KBM-7 (cell line): Measurements from ENCODE around the gene TM9SF1.

Source experiments
- DNase-seq: peaks from one replicate; pipeline ENCODE4 v3.0.0-alpha.2; 2015
- in situ Hi-C: fragments of 300-500 bp; cut with MboI; formaldehyde crosslinking; loops from 2 replicates; pipeline ENCODE4 v1.14.3; 2020; ENCODE audit warnings: low sequenced_read_pairs, low pct_unique_long_range_greater_than_20kb, mixed read lengths

TM9SF1 gene

DNA sequence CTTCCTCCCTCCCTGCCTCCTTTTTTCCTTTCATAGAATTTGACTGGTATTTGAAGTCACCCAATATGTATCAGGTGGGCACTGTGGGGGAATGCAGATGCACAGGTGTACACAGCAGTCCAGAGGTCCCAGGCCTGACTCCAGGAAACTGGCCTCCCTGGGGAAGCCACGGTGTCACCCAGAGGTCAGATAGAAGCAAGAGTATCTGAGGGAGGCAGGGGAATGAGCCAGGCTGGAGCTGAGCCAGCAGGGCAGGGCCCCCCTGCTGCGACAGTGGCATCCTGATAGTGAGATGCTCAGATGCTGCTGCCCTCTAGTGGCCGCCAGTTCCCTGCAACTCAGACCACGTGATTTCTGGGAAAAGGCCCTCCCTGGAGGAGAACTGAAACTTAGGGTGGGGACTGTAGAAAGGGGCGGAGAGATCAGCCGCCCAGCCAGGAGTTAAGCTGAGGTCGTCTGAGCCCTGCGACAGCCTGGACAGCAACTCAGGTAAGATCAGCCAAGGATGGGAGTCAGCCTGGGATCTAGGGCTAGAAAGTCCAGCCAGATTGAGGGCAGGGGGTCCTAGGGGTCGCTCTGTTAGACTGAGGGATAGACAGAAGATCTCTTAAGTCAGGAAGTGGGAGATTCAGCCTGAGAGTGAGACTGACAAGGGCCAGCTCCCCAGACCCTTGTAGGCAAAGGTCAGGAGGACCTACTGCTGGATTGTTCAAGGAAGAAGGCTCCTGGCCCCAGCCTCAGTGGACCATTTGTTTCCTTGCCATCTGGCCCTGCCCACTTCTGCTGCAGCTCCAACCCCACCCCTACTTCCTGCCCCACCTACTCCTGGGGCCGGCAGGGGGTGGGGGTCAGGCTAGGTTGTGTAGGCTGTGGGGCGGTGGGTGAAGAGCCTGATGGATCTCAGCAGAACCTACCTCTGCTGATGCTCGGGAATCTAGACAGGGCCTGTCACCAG is 34.1 kb downstream of the TM9SF1 start, which contains the start of gene IRF9:
IRF9 (plus strand) TSS at position 416 of the 955 bp plus-strand sequence. CDS start 880 bp downstream, outside the sequence.
- in situ Hi-C loops = no loop called here
- DNase-seq = peak; percentile 99

DNA sequence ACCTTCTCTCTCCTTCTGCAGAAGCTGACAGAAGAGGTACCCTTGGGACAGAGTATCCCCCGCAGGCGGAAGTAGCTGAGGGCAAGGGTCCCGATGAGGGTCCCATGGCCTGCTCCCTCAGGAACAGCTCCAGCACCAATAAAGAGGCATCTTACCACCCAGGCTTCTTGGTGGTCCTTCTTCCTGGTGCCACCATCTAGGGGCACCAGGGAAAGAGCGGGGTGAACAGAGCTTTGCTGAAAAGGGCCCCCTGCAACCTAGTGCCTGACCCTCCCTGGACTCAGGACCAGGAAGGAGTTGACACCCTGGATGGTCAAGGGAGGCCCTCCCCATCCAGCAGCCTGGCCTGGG is 34.8 kb downstream of the TM9SF1 start:
- no peak for DNase-seq

DNA sequence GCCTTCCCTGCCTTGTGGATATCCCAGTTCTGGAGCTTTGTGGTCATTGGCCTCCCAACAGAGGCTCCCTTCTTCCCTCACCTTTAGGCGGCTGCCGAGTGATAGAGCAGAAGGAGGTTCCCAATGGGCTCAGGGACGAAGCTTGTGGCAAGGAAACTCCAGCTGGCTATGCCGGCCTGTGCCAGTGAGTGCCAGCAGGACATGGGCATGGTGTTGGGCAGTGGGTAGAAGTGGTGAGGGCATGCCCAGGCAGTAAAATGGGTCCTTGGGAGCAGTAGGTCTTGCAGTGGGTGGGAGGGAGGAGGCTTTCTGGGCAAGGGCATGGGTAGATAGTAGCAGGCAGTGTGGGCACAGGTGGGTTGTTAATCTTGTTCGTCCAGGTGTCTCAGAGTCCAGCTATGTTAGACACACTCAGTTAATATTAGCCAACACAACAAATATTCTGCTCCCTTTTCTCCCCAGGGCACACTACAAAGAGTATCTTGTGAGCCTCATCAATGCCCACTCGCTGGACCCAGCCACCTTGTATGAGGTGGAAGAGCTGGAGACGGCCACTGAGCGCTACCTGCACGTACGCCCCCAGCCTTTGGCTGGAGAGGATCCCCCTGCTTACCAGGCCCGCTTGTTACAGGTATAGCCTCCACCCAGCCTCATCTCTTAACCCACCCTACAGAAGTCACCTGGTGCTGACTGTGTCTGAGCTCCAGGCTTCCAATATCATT is 35.3 kb downstream of the TM9SF1 start:
- in situ Hi-C loops = no loop called here
- no peak for DNase-seq

More for the DNA sequence above, 34.8 kb downstream of the TM9SF1 start:
- in situ Hi-C loops = no loop called here

DNA sequence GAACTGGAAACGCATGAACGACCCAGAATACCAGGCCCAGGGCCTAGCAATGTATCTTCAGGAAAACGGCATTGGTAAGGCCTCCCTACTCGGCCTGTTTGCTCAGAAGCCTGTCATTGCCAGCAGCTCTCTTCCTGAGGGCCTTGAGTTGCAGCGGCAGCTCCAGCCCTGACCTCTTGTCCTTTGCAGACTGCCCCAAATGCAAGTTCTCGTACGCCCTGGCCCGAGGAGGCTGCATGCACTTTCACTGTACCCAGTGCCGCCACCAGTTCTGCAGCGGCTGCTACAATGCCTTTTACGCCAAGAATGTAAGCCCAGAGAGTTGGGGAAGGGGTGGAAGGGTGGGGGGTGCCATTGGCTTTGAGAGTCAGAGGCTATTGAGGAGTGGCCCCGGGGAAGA is 37.9 kb downstream of the TM9SF1 start:
- in situ Hi-C loops = no loop called here
- no peak for DNase-seq

DNA sequence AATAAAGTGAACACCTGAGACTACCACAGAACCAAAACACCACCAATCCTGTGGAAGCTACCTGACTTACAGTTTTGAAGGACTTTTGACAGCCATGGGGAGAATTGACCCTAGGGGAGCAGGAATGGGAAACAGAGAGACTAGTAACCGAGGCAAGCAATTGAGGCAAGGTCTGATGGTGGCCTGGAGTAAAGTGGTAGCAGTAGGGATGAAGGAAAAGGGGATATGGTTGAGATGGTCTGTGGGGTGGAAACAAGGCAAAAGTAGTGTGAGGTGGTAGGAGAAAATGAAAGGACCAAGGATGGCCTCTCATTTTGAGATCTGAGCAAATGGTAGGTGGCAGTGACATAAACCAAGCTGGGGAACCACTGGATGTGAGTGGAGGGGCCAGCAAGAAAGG is 38.4 kb downstream of the TM9SF1 start:
- DNase-seq = no peak
- in situ Hi-C loops = no loop called here

DNA sequence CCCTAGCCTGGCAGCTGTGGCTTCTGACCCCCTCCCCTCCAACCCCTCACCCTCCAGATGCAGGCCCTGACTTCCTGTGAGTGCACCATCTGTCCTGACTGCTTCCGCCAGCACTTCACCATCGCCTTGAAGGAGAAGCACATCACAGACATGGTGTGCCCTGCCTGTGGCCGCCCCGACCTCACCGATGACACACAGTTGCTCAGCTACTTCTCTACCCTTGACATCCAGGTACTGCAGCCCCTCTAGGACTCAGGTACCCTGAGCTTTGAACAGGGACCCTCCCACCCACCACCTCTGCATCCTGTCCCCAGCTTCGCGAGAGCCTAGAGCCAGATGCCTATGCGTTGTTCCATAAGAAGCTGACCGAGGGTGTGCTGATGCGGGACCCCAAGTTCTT is 40.1 kb downstream of the TM9SF1 start:
- DNase-seq = no peak
- in situ Hi-C loops = no loop called here

DNA sequence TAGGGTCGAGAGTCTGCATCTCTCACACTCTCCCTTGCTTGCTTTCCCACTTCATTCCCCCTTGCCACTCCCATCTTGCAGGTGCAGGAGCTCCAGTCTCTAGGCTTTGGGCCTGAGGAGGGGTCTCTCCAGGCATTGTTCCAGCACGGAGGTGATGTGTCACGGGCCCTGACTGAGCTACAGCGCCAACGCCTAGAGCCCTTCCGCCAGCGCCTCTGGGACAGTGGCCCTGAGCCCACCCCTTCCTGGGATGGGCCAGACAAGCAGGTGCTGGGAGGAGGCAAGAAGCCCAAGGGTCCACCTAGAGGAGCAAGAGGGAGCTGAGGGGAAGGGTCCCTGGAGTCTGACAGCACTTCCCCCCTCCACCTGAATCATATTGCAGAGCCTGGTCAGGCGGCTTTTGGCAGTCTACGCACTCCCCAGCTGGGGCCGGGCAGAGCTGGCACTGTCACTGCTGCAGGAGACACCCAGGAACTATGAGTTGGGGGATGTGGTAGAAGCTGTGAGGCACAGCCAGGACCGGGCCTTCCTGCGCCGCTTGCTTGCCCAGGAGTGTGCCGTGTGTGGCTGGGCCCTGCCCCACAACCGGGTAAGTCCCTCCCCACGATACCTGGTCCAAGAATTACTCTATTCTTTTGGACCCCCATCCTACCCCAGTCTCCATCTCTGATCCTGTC is 43.7 kb downstream of the TM9SF1 start:
- in situ Hi-C loops = no loop called here

DNA sequence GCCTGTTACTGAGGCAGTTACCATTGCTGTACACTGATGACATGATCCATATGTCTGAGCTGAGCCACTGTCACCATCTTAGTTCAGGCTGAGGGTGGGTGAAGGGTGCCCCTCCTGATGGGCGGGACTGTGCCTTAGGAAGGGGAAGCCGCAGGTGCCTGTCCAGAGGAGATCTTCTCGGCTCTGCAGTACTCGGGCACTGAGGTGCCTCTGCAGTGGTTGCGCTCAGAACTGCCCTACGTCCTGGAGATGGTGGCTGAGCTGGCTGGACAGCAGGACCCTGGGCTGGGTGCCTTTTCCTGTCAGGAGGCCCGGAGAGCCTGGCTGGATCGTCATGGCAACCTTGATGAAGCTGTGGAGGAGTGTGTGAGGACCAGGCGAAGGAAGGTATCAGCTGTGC is 44.2 kb downstream of the TM9SF1 start:
- DNase-seq = no peak
- in situ Hi-C loops = no loop called here

More for the DNA sequence above, 43.7 kb downstream of the TM9SF1 start:
- no peak for DNase-seq

DNA sequence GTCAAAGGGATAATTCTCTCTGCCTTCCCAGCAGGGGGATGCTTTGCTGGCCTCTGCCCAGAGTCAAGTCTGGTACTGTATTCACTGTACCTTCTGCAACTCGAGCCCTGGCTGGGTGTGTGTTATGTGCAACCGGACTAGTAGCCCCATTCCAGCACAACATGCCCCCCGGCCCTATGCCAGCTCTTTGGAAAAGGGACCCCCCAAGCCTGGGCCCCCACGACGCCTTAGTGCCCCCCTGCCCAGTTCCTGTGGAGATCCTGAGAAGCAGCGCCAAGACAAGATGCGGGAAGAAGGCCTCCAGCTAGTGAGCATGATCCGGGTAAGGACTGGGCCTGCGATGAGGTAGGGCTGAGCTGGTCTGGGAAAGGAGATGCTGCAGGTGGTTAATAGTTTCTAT is 44.7 kb downstream of the TM9SF1 start:
- no peak for DNase-seq
- in situ Hi-C loops = no loop called here

DNA sequence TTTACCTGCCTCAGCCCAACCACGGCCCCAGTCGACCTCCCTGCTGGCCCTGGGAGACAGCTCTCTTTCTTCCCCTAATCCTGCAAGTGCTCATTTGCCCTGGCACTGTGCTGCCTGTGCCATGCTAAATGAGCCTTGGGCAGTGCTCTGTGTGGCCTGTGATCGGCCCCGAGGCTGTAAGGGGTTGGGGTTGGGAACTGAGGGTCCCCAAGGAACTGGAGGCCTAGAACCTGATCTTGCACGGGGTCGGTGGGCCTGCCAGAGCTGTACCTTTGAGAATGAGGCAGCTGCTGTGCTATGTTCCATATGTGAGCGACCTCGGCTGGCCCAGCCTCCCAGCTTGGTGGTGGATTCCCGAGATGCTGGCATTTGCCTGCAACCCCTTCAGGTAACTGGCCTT is 45.2 kb downstream of the TM9SF1 start:
- in situ Hi-C loops = no loop called here
- no peak for DNase-seq

DNA sequence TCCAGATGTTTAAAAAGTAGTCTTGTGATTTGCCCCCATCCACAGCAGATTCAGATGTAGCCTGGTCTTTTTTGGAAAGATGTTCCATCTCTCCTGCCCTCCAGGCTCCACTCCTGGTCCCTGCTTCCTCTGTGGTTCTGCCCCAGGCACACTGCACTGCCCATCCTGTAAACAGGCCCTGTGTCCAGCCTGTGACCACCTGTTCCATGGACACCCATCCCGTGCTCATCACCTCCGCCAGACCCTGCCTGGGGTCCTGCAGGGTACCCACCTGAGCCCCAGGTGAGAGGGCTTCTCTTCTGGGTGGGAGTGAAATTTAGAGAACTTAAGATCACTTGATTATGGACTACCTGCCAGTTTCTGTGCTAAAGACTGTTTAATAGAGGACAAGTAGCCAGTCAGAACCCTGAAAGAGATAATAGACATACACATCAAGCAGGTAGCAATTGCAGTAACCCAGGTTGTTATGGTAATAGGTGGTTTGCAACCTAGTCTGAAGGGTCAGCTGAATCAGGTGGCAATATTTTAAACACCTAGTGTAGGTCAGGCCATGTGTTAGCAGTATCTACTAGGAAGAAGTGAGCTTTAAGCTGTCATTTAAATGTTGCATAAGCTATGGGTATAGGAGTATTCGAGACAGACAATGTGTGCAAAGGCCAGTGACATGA is 45.8 kb downstream of the TM9SF1 start:
- DNase-seq = no peak
- in situ Hi-C loops = no loop called here

DNA sequence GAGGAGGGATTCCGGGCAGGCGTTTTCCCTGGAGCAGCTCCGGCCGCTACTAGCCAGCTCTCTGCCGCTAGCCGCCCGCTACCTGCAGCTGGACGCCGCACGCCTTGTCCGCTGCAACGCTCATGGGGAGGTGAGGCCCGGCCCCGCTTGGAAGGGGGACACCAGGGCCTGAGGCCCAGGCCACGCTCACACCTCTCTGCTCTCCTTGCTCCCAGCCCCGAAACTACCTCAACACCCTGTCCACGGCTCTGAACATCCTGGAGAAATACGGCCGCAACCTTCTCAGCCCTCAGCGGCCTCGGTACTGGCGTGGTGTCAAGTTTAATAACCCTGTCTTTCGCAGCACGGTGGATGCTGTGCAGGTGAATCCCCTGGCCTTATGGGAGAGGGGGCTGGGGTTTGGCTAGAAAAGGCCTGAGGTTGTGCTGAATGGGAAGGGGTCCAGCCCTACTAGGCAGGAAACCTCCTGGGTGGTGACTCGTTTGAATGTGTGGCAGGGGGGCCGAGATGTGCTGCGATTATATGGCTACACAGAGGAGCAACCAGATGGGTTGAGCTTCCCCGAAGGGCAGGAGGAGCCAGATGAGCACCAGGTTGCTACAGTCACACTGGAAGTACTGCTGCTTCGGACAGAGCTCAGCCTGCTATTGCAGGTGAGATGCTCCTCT is 47.3 kb downstream of the TM9SF1 start:
- no peak for DNase-seq

DNA sequence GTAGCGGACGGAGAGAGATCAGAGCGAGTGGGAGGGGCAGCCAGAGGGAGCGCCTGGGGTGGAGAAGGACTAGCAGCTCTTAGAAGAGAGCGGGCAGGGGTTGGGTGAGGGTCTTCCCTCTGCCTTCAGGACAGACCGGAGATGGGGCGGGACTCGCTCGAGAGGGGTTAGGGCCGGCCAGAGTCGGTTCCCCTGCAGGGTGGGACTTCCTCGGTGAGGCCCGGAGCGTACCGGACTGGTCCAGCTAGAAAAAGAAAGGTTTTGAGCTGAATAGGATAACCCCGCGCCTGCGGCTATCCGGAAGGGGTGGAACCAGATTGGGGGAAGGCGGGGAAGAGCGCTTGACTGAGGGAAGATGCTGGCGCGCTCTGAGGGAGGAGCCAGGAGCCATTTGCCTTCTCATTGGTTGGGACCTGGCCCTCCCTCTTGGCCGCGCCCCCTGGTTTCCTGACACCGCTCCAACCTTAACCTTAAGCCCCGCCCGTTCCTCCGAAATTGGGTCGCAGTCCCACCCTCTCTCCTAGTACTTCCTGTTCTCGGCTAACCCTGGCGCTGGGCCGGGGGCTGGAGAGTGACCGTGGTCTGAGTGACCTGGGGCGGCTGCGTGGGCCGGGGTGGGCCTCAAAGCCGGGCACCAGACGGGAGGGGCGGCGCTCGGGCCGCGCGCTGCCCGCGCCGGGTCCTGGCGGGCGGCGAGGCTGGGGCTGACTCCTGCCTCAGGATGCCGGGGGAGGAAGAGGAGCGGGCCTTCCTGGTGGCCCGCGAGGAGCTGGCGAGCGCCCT is 48.1 kb downstream of the TM9SF1 start, which contains the start of gene RNF31:
RNF31 (plus strand) TSS at position 521 of the 783 bp plus-strand sequence; CDS start at position 722, 201 bp downstream.
- in situ Hi-C loops = no loop called here
- peak; percentile 100 for DNase-seq

More for the DNA sequence above, 47.3 kb downstream of the TM9SF1 start:
- in situ Hi-C loops = no loop called here

DNA sequence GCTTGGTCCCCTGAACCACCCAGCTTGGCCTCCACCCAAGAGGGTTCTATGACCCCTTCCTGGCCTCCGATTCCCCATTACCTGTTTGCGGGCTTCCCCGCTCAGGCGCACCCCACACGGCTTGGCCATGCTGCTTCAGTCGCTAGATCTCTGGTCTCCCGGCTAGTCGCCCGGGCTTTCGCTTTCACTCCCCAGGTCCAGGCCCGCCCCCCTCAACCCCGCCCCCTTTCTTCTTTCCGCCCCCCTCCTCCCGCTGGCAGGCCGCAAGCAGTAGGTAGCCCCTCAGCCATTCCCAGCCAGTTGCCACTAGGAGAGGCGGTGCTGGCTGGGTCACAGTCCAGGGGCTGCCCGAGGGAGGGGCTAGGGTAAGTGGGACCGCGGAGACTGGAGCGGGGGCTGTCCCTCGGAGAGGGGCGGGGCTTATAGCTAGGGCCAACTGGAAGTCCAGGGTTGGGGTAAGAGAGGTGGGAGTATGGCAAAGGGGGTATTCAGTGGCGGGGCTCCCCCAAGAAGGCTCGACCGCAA is 48.7 kb downstream of the TM9SF1 start, which contains the start of gene PSME2:
PSME2 (minus strand) TSS at position 158 of the 525 bp plus-strand sequence; CDS start at position 129, 29 bp downstream.
- in situ Hi-C loops = no loop called here

DNA sequence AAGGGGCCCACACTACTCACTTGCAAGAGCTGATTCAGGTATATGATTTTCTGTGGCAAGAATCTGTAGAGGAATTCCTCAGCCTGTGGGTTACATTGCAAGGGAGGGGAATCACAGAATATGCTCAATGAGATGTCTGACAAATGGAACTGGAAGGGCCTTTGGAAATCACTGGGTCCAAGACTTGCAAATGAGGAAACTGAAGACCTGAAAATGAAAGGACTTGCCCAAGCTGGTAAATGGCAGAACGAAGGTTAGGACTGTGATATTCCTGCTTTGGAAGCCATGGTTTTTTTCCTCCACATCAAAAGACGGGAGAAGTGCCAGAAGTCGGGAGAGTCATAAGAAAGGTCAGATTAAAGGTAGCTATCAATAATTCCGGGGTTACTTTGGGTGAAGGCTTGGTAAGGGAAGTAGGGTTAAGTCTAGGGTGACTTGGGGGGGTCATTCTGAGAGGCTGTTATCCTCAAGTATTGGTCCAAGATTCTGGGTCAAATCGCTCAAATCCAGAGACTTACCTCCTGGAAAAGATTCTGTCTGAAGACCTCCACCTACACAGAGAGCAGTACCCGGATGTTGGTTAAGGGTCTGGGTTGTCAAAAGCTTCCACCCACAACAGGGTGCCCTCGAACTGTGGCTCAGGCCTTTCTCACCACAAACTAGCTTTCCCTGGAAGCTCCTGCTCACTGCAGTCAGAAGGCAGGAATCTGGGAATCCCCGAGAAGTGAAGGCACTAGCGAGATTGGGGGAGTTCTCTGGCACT is 49.4 kb downstream of the TM9SF1 start:
- DNase-seq = no peak
- in situ Hi-C loops = no loop called here

More for the DNA sequence above, 48.7 kb downstream of the TM9SF1 start, which contains the start of gene PSME2:
- peak; percentile 97 for DNase-seq

DNA sequence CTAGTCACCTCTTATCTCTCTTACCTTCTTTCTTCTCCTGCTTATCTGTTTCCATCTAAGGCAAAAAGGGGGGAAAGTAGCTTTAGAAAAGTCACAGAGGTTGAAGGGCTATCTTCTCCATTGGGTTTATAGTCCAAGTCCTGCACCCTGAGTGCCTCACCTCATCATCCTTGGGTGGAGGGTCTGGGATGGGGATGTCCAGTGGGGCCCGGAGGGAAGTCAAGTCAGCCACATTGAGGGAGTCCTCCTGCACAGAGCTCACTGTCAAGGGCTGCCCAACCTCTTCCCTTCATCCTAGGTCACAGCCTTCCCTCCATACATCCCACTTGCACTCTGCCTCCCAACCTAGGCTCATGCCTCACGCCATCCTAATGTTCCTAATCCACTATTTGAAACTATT is 50.0 kb downstream of the TM9SF1 start:
- in situ Hi-C loops = no loop called here
- no peak for DNase-seq

DNA sequence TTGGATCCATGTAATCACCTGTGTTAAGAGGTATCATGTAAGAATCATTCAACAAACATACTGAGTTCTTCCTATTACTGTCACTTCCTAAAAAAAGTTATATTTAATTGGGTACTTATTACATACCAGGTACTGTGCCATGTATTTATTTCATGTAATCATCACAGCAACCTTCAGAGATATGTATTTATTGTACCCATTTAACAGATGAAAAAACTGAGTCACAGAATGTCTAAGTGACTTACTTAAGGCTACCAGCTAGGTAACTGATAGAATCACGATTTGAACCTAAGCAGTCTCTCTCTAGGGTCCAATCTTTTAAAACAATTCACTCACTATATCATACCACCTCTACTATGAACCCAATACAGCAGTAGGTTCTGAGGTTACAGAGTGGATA is 50.8 kb downstream of the TM9SF1 start:
- DNase-seq = no peak
- in situ Hi-C loops = no loop called here
